HG03159 (cell line): ENCODE results near the gene GLYATL3.
A peak's percentile ranks its signal among the peaks of the same experiment; 100 is the strongest.

ENCODE experiments used
- ATAC-seq: cut with Tn5 transposase; IDR thresholded peaks from one replicate; pipeline ENCODE4 v1.9.1; 2021; ENCODE audit warnings: mild to moderate bottlenecking, moderate library complexity; ENCODE audit not compliant: unreplicated experiment

The GLYATL3 gene

DNA sequence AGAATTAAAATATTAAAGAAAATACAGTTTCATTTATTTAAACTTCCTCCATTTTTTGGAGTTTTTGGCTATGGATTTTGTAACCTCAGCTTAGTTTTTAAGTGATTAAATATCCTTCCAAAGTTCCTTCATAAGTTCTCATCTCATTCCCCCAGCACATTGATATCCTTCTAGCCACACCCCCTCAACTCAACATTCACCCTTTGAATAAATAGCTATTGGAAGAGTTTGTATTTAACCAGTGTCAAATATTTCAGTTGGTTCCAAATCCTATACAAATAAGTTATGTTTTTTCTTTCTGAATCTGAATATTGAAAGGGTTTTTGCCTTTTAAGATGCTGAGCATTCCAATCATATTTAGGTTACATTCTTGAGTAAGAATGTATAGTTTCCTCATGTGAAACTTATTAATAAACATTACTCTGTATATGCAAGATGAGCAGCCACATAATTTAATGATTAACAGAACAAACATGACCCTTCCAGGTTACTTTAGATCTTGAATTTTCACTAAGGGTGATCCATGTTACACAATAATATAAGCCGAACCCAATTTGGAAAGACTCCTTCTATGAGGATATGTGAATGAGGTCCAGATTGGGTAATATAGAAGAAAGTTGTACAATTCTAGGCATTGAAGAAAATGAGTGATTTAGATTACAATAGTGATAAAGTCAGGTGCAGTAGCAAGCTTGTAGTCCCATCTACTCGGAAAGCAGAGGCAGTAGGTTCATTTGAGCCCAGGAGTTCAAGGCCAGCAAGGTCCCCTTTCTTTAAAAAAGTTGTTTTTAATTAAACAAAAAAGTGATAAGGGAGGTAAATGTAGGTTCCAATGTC is 13.6 kb downstream of the GLYATL3 start:
- no peak for ATAC-seq

DNA sequence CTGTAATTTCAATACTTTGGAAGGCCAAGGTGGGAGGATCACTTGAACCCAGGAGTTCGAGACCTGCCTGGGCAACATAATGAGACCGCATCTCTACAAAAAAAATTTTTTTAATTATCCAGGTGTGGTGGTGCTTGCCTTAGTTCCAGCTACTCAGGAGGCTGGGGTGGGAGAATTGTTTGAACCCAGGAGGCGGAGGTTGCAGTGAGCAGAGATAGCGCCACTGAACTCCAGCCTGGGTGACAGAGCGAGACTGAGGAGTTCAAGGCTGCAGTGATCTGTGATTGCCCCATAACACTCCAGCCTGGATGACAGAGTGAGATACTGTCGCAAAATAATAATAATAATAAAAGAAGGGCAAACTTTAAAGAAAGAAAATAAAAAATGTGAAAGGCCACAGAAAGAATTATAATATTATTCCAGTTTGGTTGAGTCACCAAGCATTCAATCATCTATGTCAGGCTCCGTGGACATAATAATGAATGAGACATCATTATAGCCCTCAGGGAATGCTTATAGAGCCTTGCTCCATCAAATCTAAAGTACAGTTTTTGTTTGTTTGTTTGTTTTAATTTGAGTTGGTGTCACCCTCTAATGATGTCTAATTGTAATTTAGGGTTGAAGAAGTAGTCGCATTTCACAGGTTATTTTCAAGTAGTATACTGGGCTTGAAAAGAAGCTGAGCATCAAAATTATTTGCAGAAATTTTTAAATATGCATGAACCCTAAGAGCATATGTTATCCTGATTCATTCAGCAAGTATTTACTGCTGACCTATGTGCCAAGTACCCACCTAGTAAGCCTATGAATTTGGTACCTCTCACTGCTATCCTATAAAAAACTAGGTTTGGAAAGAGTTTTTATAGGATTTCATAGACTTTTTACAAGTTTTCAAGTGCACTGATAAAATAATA is 15.1 kb downstream of the GLYATL3 start:
- ATAC-seq = no peak

DNA sequence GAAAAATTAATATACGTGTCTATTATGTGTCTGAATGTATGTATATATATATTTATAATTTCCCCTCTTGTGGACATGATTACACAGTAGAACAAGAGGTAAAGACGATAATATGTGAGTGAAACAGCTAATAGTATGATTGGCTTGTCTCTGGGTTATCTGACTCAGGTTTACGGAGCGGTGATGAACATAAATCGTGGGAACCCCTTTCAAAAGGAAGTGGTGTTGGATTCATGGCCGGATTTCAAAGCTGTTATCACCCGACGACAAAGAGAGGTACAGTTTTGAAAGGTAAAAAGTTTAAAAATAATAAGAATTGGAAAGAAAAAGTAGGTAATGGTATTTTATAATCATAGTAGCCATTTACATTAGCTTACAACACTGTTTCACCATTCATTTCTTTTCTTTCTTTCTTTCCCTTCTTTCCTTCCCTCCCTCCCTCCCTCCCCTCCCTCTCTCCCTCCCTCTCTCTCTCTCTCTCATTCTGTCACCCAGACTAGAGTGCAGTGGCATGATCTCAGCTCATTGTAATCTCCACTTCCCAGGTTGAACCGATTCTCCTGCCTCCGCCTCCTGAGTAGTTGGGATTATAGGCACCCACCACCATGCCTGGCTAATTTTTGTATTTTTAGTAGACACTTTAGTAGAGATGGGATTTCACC is 15.9 kb downstream of the GLYATL3 start:
- ATAC-seq = no peak

- ATAC-seq = no peak
Measured at GRCh38 chr6:49516147-49516505, 16.4 kb downstream of the GLYATL3 start.

GRCh38 chr6:49517919-49518318 is 18.2 kb downstream of the GLYATL3 start:
- ATAC-seq = no peak

- ATAC-seq = peak; percentile 91
Measured at GRCh38 chr6:49519660-49520059, 19.9 kb downstream of the GLYATL3 start.

DNA sequence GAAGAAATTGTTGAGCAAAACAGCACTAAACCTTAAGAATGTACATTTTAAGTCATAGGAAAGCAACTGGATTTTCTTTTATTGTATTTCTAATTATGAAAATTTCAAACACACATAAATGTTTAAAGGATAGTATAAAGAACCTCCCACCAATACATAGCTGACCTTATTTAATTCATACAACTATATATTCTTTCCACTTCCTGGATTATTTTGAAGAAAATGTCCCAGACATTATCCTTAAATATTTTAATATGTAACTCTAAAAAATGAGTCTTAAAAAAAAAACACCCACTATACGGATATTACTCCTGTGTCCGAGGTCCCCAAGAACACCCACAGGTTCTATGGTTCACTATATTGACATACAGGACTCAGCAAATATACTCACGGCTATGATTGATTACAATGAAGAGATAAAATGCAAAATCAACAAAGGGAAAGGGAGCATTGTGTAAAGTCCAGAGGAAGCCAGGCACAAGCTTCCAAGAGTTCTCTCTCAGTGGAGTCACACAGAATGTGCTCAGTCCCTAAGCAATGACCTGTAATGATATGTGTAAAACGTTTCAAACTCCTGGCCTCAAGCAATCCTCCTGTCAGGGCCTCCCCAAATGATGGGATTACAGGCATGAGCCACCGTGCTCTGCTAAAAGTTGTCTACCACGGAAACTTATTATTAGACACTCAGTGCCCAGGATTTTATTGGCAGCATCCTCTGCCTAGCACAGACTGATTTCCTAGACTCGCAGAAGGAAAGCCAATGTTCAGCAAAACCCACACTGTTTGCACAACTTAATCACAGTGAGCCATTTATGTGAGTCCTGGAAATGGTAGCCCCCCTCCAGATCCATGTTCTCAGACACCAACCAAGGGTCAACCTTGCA is 23.2 kb downstream of the GLYATL3 start:
- no peak for ATAC-seq

DNA sequence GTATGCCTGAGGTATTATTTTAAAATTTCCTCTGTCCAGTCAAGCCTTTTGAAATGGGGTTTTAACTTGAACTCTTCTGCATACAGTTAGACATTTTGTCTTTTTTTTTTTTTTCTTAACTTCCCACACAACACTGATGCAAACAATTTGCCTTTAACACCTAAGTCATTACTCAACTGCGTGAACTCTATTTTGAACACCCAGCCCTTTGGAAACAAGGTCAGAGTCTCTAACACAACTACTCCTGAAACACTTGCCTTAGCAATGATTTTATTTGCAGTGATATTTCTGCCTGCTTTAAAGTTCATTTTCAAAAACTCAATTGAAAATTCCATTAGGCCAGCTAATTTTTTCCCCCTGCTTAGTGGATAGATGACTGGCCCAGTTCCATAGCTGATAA is 24.2 kb downstream of the GLYATL3 start:
- ATAC-seq = no peak

DNA sequence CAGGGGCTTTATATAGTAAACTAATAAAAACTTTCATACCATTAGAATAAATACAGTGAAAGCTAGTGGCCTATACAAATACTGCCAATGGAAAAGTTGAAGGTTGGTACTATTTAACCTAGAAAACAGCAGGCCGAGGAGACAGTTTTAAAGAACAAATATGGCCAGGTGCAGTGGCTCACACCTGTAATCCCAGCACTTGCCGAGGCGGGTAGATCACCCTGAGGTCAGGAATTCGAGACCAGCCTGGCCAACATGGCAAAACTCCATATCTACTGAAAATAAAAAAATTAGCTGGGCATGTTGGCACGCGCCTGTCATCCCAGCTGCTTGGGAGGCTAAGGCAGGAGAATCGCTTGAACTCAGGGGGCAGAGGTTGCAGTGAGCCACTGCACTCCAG is 24.8 kb downstream of the GLYATL3 start:
- no peak for ATAC-seq

- ATAC-seq = no peak
Measured at GRCh38 chr6:49526598-49526997, 26.9 kb downstream of the GLYATL3 start.

- ATAC-seq = no peak
Measured at GRCh38 chr6:49527320-49527719, 27.6 kb downstream of the GLYATL3 start.

DNA sequence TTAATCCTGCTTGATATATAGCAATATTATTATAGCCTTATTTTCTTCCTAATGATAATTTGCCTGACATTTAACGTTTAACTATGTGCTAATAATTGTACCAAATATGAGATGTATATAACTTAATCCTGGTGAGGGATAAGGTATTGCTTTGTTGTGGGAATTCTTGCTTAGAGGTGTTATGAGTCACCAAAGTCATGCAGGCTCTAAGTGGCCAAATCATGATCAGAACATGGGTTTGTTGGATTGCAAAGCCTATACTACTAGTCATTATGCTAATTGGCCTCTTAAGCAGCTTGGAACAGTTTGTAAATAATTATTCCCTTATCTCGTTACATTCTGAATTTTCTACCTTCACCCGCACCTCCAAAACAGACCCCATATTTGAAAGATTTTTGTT is 28.8 kb downstream of the GLYATL3 start:
- no peak for ATAC-seq

- ATAC-seq = no peak
Measured at GRCh38 chr6:49530141-49530776, 30.5 kb downstream of the GLYATL3 start.

DNA sequence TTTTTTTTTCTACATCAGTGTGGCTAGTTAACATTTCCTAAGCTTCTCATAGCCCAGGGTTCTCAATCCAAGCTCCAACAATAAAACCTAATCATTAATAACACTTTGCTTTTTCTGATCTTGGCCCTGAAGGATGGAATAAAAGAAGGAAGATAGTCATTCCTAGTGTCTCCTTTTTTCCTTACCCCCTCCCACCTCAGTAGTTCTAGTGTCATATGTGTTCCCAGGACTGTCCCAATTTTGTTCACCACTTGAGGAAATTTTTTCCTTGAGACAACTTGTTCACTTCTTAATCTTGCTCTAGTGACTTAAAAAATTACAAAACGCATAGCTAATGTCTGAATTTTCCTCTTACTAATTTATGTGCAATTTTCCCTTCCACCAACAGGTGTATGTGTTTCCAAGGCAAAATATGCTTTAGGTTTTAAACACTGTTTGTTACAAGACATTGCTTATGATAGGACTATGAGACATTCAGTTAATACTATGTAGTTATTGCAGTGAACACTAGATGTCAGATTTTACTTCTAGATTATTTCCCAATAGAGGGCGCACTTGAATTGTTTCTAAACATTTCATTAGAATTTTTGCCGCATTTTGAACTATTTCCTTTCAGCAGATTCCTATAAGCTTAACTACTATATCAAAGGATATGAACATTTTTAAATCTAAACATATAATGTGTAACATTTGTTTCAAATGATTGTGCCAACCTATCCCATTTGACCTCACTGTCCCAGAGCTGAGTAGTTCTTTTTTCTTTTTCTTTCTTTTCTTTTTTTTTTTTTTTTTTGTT is 32.2 kb downstream of the GLYATL3 start:
- peak; percentile 97 for ATAC-seq

DNA sequence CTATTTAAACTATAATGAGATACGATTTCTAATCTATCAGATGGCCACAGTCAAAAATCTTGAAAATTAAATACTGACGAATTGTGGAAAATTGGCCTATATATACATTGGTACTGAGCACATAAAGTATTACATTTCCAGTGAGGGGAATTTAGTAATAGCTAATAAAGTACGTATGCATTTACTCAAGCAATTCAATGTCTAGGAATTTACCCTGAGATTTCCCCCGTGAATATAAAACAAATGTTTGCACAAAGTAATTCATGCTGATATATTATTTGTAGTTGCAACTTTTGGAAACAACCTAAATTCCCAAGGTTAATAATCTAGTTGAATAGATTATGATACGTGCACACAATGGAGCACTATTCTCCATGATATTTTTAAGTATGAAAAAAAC is 36.1 kb downstream of the GLYATL3 start:
- ATAC-seq = no peak

DNA sequence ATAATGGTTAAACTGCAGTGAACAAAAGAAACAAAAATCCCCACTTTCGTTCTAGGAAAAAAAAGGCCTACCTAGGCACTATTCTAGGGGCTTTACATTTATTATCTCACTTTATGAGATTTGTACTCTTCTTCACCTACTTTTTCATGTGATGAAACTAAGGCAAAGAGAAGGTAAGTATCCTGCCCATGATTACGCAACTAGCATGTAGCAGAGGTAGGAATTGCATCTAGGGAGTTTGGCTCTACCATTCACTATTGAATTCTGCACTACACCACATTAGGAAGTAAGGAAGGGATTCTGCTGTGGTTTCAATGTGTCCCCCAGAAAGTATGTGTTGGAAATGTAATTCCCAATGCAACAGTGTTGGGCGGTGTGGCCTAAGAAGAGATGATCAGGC is 39.4 kb downstream of the GLYATL3 start:
- ATAC-seq = no peak

- no peak for ATAC-seq
Measured at GRCh38 chr6:49540614-49541013, 40.9 kb downstream of the GLYATL3 start.

GRCh38 chr6:49541210-49541724 is 41.5 kb downstream of the GLYATL3 start:
- ATAC-seq = no peak

DNA sequence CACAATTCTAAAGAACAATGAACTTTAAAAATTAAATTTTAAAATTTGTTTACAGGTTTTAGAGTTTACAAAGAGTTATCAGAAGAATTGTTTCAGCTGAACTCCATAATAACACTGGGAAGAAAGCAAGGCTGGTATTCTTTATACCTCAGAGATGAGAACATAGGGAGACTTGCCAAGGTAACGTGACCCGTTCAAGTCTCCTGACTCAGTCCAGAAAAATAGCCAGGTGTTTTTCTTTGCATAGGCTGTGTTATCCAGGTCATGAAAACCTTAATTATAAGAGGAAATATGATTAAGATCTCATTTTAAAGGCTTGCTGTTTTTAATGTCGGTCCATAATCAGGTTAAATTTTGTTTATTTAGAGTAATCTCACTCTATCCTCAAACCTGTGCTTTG is 42.2 kb downstream of the GLYATL3 start:
- ATAC-seq = no peak
